Keratinocyte (primary cell): Measurements from ENCODE around the gene NLRC3. TPM values are rescaled to one million over a fixed set of nuclear protein-coding genes. Genes with fewer than 3 reads are reported as not detected.

Experiments used
- DNase-seq: peaks from one replicate; pipeline ENCODE4 v3.0.0-alpha.2; 2011; ENCODE audit warnings: low read depth, missing footprints, low spot score
- FAIRE-seq: peaks from 2 replicates; lab custom pipeline; 2011; peaks lifted over from hg19 to GRCh38; lab: Jason Lieb, UNC
- H2AFZ ChIP-seq: 2 replicates; pipeline ENCODE4 v1.6.0; 2012; ENCODE audit warnings: low read length, control low read depth, inconsistent platforms; ENCODE audit not compliant: control insufficient read depth
- H3K27ac ChIP-seq: 2 replicates; pipeline ENCODE4 v1.5.1; 2011; ENCODE audit warnings: low read length; ENCODE audit not compliant: control insufficient read depth, insufficient read depth
- H3K27me3 ChIP-seq: 3 replicates; pipeline ENCODE4 v1.6.0; 2011; ENCODE audit warnings: low read length; ENCODE audit not compliant: control insufficient read depth, insufficient read depth; ENCODE audit errors: extremely low read depth
- H3K36me3 ChIP-seq, 2 experiments: 2 replicates in 1 of 2; 3 replicates in 1 of 2; pipeline ENCODE4 v1.5.1; 2011; ENCODE audit warnings: low read length in 2 of 2, mild to moderate bottlenecking in 1 of 2; ENCODE audit not compliant: control insufficient read depth in 2 of 2, insufficient read depth in 2 of 2; ENCODE audit errors: extremely low read depth in 1 of 2
- H3K4me1 ChIP-seq: 3 replicates; pipeline ENCODE4 v1.5.1; 2011; ENCODE audit warnings: low read length; ENCODE audit not compliant: control insufficient read depth, insufficient read depth; ENCODE audit errors: extremely low read depth
- H3K4me2 ChIP-seq: 3 replicates; pipeline ENCODE4 v1.6.0; 2011; ENCODE audit warnings: low read depth, low read length; ENCODE audit not compliant: control insufficient read depth, insufficient read depth; ENCODE audit errors: extremely low read depth
- H3K4me3 ChIP-seq, 3 experiments: fragments of 200-600 bp in 1 of 3; sonication (generic) in 1 of 3; 2 replicates in 2 of 3; 3 replicates in 1 of 3; pipeline ENCODE4 v1.5.1; 2011 to 2016; ENCODE audit warnings: low read length in 3 of 3, mild to moderate bottlenecking in 3 of 3, control low read depth in 2 of 3, inconsistent platforms in 1 of 3, low read depth in 1 of 3, mixed read lengths in 1 of 3, mixed run types in 1 of 3, moderate library complexity in 1 of 3; ENCODE audit not compliant: control insufficient read depth in 2 of 3, insufficient read depth in 2 of 3; ENCODE audit errors: extremely low read depth in 1 of 3
- H3K79me2 ChIP-seq: 2 replicates; pipeline ENCODE4 v1.6.0; 2012; ENCODE audit warnings: low read length; ENCODE audit not compliant: control insufficient read depth, insufficient read depth
- H3K9ac ChIP-seq: 3 replicates; pipeline ENCODE4 v1.6.0; 2011; ENCODE audit warnings: low read length; ENCODE audit not compliant: control insufficient read depth, insufficient read depth; ENCODE audit errors: extremely low read depth
- H3K9me1 ChIP-seq: 3 replicates; pipeline ENCODE4 v1.6.0; 2011; ENCODE audit warnings: low read length; ENCODE audit not compliant: control insufficient read depth, insufficient read depth; ENCODE audit errors: extremely low read depth
- H3K9me3 ChIP-seq: 2 replicates; pipeline ENCODE4 v1.5.1; 2012; ENCODE audit warnings: low read depth, low read length; ENCODE audit not compliant: control insufficient read depth
- H4K20me1 ChIP-seq: 3 replicates; pipeline ENCODE4 v1.6.0; 2011; ENCODE audit warnings: low read length; ENCODE audit not compliant: control insufficient read depth, insufficient read depth; ENCODE audit errors: extremely low read depth
- EZH2 ChIP-seq: IDR thresholded peaks from one replicate; pipeline ENCODE4 v1.6.1; 2012; ENCODE audit warnings: inconsistent platforms, mild to moderate bottlenecking, low read length, moderate library complexity
- dilution Hi-C: fragments of 300-500 bp; cut with MboI; formaldehyde crosslinking; loops from one replicate; pipeline ENCODE4 v1.7.0; 2020; ENCODE audit warnings: low sequenced_read_pairs; ENCODE audit not compliant: extremely low pct_ligation_motif_present
- polyA plus RNA-seq, 5 experiments: library from polyadenylated mRNA; depleted of rRNA in 3 of 5; stranded (reverse) in 3 of 5; stranded (forward) in 1 of 5; unstranded in 1 of 5; fragments of >200 nt; gene quantifications; 1 replicate in 1 of 5; 2 replicates in 3 of 5; 3 replicates in 1 of 5; pipeline versions ENCODE4 v1.2.1 to v1.2.3, GENCODE V29; 2011 to 2012; ENCODE audit warnings: missing spikeins in 2 of 5, low read depth in 1 of 5, low replicate concordance in 1 of 5
- TF ChIP-seq, protein P1 (sequence below), 3 experiments: IDR thresholded peaks in 1 of 3; conservative IDR thresholded peaks in 1 of 3; optimal IDR thresholded peaks in 1 of 3; 2 replicates in 2 of 3; 3 replicates in 1 of 3; pipeline versions ENCODE3 to v1.5.1; 2011; ENCODE audit warnings: low read length in 3 of 3, mild to moderate bottlenecking in 3 of 3, moderate library complexity in 2 of 3, control low read depth in 1 of 3, inconsistent platforms in 1 of 3; ENCODE audit not compliant: insufficient read depth in 2 of 3; ENCODE audit errors: extremely low read depth in 1 of 3

NLRC3 gene
- polyA plus RNA-seq, 1 donor (not counting 4 experiments of a cell fraction or from before 2014, with no cell fraction given) = not detected

DNA sequence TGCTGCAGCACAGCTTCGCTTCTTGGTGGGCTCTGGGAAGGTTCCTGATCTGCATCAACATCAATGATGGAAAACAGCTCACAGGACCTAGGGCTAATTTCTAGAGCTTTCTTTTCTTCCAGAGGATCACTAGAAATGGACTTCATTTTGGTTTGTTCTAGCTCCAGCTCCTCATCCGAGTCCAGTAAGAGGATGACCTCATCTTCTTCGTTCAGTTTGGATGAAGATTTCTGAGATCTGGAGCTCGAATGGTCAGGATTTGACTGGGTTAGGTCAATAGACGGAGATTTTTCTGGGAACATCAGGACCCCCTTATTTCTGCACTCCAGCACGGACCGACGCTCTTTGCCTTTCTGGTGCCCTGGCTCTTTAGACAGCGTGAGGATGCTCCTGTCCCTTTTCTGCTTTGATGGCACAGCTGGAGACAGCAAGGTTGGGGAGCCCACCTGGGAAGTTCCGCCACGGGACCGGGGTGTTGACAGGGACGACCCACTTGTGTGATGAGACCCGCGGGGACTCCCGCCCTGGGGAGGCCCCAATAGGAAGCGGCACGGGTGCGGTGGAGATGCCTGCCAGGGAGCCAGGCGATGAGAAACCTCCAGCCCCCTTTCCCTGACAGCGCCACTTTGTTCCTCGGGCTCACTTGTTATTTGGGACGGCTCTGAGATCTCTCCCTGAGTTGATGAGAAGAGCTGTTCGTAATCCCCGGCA, 12.9 kb upstream of the NLRC3 start:
- Histone ChIP-seq H2AFZ (no peak overlapping the region), H3K9me3 (no peaks in the 10 kb centered on the region), H3K79me2 (no peaks in the 10 kb centered on the region), H3K9ac (no peak overlapping the region), H3K4me1 (no peaks in the 10 kb centered on the region), H3K9me1 (no peaks in the 10 kb centered on the region), H3K4me2 (no peak overlapping the region), H3K4me3 (no peak overlapping the region), H3K27ac (no peak overlapping the region), H4K20me1 (no peaks in the 10 kb centered on the region), H3K27me3 (no peaks in the 10 kb centered on the region), H3K36me3 (peaks cover 5 to 15% of the 10 kb centered on the region in 2 experiments)
- DNase-seq (no peak), FAIRE-seq (no peak)
- TF ChIP-seq EZH2 = no peak
- TF ChIP-seq, protein P1, sequence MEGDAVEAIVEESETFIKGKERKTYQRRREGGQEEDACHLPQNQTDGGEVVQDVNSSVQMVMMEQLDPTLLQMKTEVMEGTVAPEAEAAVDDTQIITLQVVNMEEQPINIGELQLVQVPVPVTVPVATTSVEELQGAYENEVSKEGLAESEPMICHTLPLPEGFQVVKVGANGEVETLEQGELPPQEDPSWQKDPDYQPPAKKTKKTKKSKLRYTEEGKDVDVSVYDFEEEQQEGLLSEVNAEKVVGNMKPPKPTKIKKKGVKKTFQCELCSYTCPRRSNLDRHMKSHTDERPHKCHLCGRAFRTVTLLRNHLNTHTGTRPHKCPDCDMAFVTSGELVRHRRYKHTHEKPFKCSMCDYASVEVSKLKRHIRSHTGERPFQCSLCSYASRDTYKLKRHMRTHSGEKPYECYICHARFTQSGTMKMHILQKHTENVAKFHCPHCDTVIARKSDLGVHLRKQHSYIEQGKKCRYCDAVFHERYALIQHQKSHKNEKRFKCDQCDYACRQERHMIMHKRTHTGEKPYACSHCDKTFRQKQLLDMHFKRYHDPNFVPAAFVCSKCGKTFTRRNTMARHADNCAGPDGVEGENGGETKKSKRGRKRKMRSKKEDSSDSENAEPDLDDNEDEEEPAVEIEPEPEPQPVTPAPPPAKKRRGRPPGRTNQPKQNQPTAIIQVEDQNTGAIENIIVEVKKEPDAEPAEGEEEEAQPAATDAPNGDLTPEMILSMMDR (optimal IDR thresholded peaks at IDR 0.05 in 1 of 3, IDR thresholded peaks at IDR 0.05 in 1 of 3, conservative IDR thresholded peaks at IDR 0.05 in 1 of 3; ENCODE audit: extremely low read depth in 1 of 3, insufficient read depth in 2 of 3, low read length in 3 of 3) = no peak
- dilution Hi-C loops = no loop called here

DNA sequence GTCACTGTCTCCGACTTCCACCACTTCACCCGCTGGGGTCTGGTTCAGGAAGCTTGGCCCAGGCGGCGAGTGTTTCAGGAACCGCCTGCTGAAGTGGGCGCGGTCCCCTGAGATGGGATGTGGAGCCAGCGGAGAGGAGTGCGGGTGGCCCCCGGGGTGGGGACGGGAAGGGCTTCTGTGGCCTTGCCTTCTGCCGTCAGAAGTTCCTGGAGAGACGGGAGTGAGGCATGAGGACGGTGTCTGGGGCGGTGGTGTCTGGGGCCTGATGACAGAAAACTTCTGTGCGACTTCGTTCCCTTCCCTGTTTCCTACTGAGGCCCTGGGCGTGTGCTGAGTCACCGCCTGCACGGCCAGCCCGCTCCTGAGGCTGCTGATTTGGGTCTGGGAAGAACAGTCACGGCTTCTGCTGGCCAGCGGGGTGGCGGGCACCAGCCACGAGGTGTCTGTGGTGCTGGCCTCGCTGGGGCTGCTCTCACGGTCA, 12.3 kb upstream of the NLRC3 start:
- H3K9me3 ChIP-seq = no peaks in the 10 kb centered on the region
- H3K4me1 ChIP-seq = no peaks in the 10 kb centered on the region
- no peaks in the 10 kb centered on the region for H3K27me3 ChIP-seq
- FAIRE-seq (no peak), DNase-seq (no peak)
- no peak for TF ChIP-seq EZH2
- TF ChIP-seq, protein P1 (optimal IDR thresholded peaks at IDR 0.05 in 1 of 3, IDR thresholded peaks at IDR 0.05 in 1 of 3, conservative IDR thresholded peaks at IDR 0.05 in 1 of 3; ENCODE audit: extremely low read depth in 1 of 3, insufficient read depth in 2 of 3, low read length in 3 of 3) = no peak
- no peak overlapping the region for H3K4me3 ChIP-seq
- H3K79me2 ChIP-seq = no peaks in the 10 kb centered on the region
- no peaks in the 10 kb centered on the region for H3K9me1 ChIP-seq
- H4K20me1 ChIP-seq = no peaks in the 10 kb centered on the region
- H3K9ac ChIP-seq = no peak overlapping the region
- dilution Hi-C loops = no loop called here
- peaks cover 4 to 12% of the 10 kb centered on the region in 2 experiments for H3K36me3 ChIP-seq
- H3K27ac ChIP-seq = no peak overlapping the region
- no peak overlapping the region for H2AFZ ChIP-seq
- H3K4me2 ChIP-seq = no peak overlapping the region
